NT2/D1 (cell line): Measurements from ENCODE around the gene PODNL1.

Source experiments
- SUZ12 ChIP-seq: IDR thresholded peaks from 2 replicates; pipeline ENCODE4 v1.6.1; 2011; ENCODE audit not compliant: insufficient read length, insufficient read depth; ENCODE audit errors: extremely low read depth
- ZNF274 ChIP-seq: IDR thresholded peaks from 2 replicates; pipeline ENCODE4 v1.6.1; 2011; ENCODE audit warnings: mild to moderate bottlenecking, low read depth, low read length

- TF ChIP-seq SUZ12 (no peak), ZNF274 (no peak)
Observed at GRCh38 chr19:13955662-13956364, 17.6 kb upstream of the PODNL1 start.
